Measurements from ENCODE around the gene AMHR2. TPM values are rescaled to one million over a fixed set of nuclear protein-coding genes. Genes with fewer than 3 reads are reported as not detected.

The AMHR2 gene
- total RNA-seq, 4 donors from 2014 or later = 0.62 TPM; not detected in 3

- intact Hi-C loops (cut with DNase I; ENCODE audit: low total_unique reads) = no loop called here
- 75 to 78% methylated on average over 5 of the region's 5 CpGs for WGBS, 2 donors
- TF ChIP-seq POLR2A (IDR thresholded peaks at IDR 0.05) (no peak), CTCF (IDR thresholded peaks at IDR 0.05) (no peak)
- H3K4me3 ChIP-seq (ENCODE audit: low read depth, poor library complexity, severe bottlenecking) = no peak overlapping the region
- DNase-seq (ENCODE audit: low spot score in 2 of 2) = no peak
Measured at GRCh38 chr12:53479331-53479730, 55.7 kb downstream of the AMHR2 start.

GRCh38 chr12:53480491-53481442 is 57.1 kb downstream of the AMHR2 start:
- no peak for DNase-seq (ENCODE audit: low spot score in 2 of 2)
- TF ChIP-seq POLR2A (IDR thresholded peaks at IDR 0.05) (no peak), CTCF (IDR thresholded peaks at IDR 0.05) (no peak)
- 70 to 75% methylated on average over 12 of the region's 12 CpGs for WGBS, 2 donors
- intact Hi-C loops (cut with DNase I; ENCODE audit: low total_unique reads) = no loop called here
- H3K4me3 ChIP-seq (ENCODE audit: low read depth, poor library complexity, severe bottlenecking) = no peak overlapping the region

Other genes with a start within 250 kb of the AMHR2 start
- gene ZNF740, start 243.1 kb upstream of the AMHR2 start, total RNA-seq = 10 to 100 TPM in 1 of 4 donors, 1 to 10 TPM in 3; 6.1 to 12.1 (median 8.4) TPM
- 10 to 100 TPM in 3 of 4 donors, 1 to 10 TPM in 1; 7.2 to 33.6 (median 19.2) TPM for gene CSAD, start 242.9 kb upstream of the AMHR2 start, total RNA-seq
- gene ITGB7, start 216.6 kb upstream of the AMHR2 start, total RNA-seq = 10 to 100 TPM in 1 of 4 donors, 1 to 10 TPM in 3; 6.5 to 13.2 (median 7.8) TPM
- 100 to 1,000 TPM; 160 to 207 (median 199) TPM for gene RARG, start 191.6 kb upstream of the AMHR2 start, total RNA-seq
- 10 to 100 TPM in 1 of 4 donors, 1 to 10 TPM in 3; 4.7 to 13.6 (median 5.8) TPM for gene ESPL1, start 155.6 kb upstream of the AMHR2 start, total RNA-seq
- gene PFDN5, start 128.3 kb upstream of the AMHR2 start, total RNA-seq = 100 to 1,000 TPM; 522 to 562 (median 543) TPM
- gene MYG1, start 124.2 kb upstream of the AMHR2 start, total RNA-seq = 10 to 100 TPM; 39.2 to 53.5 (median 46.8) TPM
- gene AAAS, start 102.2 kb upstream of the AMHR2 start, total RNA-seq = 10 to 100 TPM; 41.4 to 47.1 (median 44.8) TPM
- not detected for gene SP7, start 87.5 kb upstream of the AMHR2 start, total RNA-seq
- gene SP1, start 43.7 kb upstream of the AMHR2 start, total RNA-seq = 100 to 1,000 TPM in 2 of 4 donors, 10 to 100 TPM in 2; 89.6 to 111 (median 100) TPM
- gene PRR13, start 17.9 kb downstream of the AMHR2 start, total RNA-seq = 10 to 100 TPM; 33.2 to 62.6 (median 49.9) TPM
- 100 to 1,000 TPM; 343 to 507 (median 389) TPM for gene PCBP2, start 28.2 kb downstream of the AMHR2 start, total RNA-seq
- 10 to 100 TPM in 2 of 4 donors, 1 to 10 TPM in 2; 6.4 to 12.8 (median 9.4) TPM for gene MAP3K12, start 75.6 kb downstream of the AMHR2 start, total RNA-seq
- gene TARBP2, start 77.4 kb downstream of the AMHR2 start, total RNA-seq = 10 to 100 TPM; 25.9 to 34.1 (median 31.0) TPM
- not detected for gene NPFF, start 83.6 kb downstream of the AMHR2 start, total RNA-seq
- 10 to 100 TPM; 25.1 to 34.4 (median 29.0) TPM for gene ATF7, start 202.5 kb downstream of the AMHR2 start, total RNA-seq

Measured in lower leg skin (tissue), 4 donors.